HG02840 (cell line): Measurements from ENCODE around the gene CDH13.

Source experiments
- ATAC-seq: cut with Tn5 transposase; IDR thresholded peaks from one replicate; pipeline ENCODE4 v1.9.1; 2021; ENCODE audit warnings: mild to moderate bottlenecking, moderate library complexity, moderate number of reproducible peaks; ENCODE audit not compliant: unreplicated experiment, low FRiP score

CDH13 gene

GRCh38 chr16:83075956-83076355, 449.2 kb downstream of the CDH13 start:
- ATAC-seq, result no peak

DNA sequence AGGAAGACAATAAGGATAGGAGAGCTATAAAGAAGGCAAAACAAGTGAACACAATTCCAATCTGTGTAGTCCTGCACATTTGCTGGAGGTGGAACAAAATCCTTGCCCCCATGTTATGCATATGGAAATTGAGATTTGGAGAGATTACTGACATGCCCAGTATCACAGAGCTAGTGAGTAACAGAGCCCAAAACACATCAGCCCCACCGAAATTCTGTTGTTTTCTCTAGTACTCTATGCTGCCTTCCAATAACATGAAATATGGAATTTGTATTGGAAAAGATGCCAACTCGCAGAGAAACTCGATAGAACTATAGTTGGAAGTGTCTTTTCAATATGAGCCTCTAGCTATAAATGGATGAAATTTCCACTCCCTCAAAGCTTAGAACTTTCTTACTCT, 456.6 kb downstream of the CDH13 start:
- ATAC-seq, result no peak

- ATAC-seq, result no peak
These were observed 458.9 kb downstream of the CDH13 start for GRCh38 chr16:83085660-83086059.

DNA sequence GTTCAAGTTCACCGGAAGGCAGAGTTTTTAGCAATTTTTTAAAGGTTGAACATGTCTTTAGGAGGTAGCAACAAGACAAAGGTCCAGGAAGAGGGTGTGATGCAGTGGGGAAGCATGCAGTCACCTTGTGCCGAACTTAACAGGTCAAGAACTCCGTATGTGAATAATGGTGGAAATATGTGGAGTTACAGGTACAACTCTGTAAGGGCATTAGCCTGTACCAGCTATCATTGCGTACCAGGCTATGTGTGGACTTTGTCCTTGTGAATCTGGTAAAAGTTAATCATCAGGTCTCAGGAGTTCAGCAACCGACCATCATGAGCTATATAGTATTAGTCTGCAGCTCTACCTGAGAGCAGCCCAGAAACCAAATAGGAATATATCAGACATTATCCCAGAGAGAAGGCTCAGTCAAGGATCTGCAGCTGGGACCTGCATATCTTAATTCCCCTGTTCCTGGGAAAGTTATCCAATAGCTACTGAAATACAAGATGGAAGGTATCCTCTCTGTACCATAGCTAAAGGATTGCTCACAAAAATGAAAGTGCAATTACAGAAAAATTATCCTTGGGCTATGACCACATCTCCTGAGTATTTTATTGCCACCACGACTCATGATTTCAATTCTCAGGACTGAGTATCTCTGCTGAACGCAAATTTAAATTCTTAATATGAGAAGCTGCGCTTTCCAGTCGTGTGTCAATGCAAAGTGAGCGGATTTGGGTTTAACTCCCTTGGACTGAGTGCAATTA, 469.3 kb downstream of the CDH13 start:
- ATAC-seq, result no peak

- ATAC-seq, result no peak
These were observed 471.8 kb downstream of the CDH13 start for GRCh38 chr16:83098536-83098935.

GRCh38 chr16:83100679-83101078, 473.9 kb downstream of the CDH13 start:
- no peak for ATAC-seq

DNA sequence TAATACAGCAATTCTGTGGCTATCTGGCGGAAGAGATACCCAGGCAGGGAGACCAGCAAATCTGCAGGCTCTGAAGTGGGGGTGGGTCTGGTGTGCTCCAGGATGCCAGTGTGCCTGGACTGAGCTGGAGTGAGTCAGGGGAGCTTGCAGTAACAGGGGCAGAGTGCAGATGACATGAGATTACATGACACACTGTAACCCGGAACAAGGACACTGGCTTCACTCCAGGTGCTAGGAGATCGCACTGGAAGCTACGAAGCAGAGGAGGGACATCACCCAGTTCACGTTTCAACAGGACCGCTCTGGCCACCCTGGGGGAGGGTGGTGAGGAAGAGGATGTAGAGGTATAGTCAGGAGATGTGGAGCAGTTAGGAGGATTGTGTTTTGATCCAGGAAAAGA, 475.6 kb downstream of the CDH13 start:
- no peak for ATAC-seq

- no peak for ATAC-seq
These were observed 478.7 kb downstream of the CDH13 start for GRCh38 chr16:83105279-83106077.

GRCh38 chr16:83109490-83110125, 482.8 kb downstream of the CDH13 start:
- no peak for ATAC-seq

GRCh38 chr16:83110269-83110668, 483.5 kb downstream of the CDH13 start:
- no peak for ATAC-seq

GRCh38 chr16:83113317-83113716, 486.5 kb downstream of the CDH13 start:
- ATAC-seq, result no peak

DNA sequence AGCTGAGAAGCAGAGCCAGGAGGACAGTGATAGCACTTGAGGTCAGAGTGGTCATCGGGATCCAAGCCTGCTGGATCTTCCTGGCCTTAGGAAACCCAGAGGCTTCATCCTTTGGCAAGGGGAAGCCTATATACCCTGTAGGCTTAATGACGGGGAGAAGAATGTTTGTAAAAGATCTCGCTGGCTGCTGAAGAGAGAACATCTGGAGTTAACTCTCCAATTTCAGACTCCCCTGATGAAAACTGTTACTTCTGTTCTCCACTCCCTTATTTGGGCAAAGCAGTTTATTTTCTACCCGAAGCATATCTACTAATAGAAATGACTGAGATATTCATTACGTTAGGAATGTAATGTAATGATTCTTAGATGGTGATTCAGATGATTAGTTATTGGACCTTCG, 487.0 kb downstream of the CDH13 start:
- ATAC-seq, result no peak

GRCh38 chr16:83115491-83116232, 488.9 kb downstream of the CDH13 start:
- ATAC-seq, result no peak

DNA sequence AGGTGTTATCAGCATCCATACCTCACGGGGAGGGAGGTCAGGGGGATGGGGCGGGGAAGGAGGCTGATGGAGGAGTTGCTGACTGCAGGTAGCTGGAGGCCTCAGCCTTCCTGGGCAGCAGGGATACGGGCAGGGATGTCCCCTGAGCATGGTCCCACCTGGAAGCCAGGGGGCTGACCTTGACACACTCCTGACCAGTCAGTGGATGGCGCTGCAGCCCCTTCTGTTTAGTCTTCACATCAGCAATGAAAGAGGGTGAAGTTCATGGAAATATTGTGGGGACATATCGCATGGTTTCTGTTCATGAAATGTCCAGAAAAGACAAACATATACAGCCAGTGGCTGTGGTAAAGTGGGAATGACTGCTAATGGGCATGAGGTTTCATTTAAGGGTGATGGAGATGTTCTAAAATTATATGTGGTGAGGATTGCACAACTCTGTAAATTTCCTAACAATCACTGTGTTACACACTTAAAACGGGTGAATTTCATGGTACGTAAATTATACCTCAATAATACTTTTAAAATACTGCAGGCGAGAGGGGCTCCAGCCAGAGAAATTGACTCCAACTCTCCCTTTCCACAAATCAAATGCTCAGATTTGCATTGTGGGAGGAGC, 489.6 kb downstream of the CDH13 start:
- ATAC-seq, result no peak

DNA sequence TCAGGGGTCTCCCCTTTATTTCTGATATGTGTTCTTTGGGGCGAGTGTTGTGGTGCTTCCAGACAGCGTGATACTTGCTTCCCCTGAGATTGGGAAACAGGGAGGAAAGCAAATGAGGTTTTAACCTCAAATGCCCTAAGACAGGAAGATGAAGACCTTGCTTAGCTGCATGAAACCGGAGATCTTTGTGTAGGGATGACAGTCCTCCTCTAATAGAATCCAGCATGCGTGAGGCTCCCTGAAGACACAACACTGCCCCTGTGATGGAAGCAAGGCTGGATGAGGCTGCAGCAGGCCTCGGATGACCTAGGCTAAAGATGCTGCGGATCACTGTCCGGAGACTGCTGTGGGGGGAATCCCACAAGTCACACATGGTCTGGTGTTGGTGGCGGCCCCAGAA, 491.0 kb downstream of the CDH13 start:
- ATAC-seq, result no peak

DNA sequence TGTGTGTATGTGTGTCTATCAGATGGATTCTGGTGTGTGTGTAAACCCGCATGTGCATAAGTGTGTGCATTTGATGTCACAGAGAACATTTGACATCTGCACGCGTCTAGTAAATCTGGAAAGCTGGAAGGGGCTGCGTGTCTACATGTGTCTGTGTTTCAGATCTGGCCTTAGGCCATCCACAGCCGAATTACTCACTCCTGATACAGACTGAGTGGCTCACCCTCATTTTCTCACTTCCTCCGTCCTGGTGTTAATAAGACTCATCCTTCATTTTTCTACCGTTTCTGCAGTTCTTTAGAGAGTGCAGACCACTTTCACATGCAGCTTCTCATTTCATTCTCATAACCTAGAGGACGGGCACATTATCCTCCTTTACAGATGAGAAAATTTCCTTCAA, 491.6 kb downstream of the CDH13 start:
- ATAC-seq, result no peak

DNA sequence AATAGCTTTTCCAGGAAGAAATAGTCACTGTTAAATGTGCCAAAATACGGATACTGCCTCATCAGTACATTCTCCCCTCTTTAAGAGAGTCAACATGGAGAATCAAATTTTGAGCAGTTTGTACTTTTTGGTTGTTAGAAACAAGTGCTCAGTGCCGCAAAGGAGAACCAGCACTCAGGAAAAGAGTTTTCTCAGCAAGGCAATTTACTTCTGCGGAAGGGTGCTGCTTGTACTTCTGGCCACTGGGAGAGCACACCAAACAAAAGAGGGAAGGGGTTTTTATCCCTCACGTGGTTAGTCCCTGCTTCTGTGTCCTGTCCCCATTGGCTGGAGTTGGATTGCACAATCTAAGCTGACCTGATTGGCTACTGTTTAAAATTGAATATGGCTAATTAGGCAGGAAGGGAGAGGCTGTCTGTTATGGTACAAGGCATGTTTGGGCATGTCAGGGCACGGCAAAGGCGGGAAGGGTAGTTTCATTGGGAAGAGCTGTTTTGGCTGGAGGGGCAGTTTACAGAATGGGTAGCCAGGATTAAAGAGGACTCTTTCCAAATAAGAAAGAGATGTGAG, 499.3 kb downstream of the CDH13 start:
- ATAC-seq, result no peak

GRCh38 chr16:83128041-83128440, 501.3 kb downstream of the CDH13 start:
- no peak for ATAC-seq

DNA sequence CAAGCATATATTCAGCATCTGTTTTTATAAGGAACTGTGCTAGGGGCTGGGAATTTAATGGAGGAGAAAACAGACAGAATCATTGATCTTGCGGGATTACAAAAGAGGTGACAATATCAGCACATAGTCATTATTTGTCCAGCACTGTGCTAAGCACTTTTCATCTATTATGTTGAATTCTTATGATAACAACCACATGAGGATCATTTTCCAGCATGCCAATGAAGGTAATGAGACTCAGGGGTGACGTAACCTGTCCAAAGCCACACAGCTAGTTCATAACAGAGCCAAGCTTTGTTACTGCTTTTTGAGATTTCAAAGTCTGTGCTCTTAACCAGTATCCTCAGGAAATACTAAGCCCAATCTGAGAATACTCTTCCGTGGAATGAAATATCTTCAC, 503.3 kb downstream of the CDH13 start:
- ATAC-seq, result no peak

GRCh38 chr16:83134638-83135037, 507.9 kb downstream of the CDH13 start:
- ATAC-seq, result no peak
